GM18873 (cell line): ENCODE data around the gene DHRSX.
"Not testable (repeated sequence)": the region's sequence is repeated elsewhere in the genome, so short reads cannot be mapped to it uniquely, and the experiment has no call there.

Experiments used
- ATAC-seq: cut with Tn5 transposase; IDR thresholded peaks from one replicate; pipeline ENCODE4 v1.9.1; 2021; ENCODE audit warnings: mild to moderate bottlenecking, moderate library complexity, moderate number of reproducible peaks; ENCODE audit not compliant: unreplicated experiment, low FRiP score

The DHRSX gene

GRCh38 chrX:2240761-2241160 lies 260.0 kb downstream of the DHRSX start:
- not testable (repeated sequence) for ATAC-seq

DNA sequence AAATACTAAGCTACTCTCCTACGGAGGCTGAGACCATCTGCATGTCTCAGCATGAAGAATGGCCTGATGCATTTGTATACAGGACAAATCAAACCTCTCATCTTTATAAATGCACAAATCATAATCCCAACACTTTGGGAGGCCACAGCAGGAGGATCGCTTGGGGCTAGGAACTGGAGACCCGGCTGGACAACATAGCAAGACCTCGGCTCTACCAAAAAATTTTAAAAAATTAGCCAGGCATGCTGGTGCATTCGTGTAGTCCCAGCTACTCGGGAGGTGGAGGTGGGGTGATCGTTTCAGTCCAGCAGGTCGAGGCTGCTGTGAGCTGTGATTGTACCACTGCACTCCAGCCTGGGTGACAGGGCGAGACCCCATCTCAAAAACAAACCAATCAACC lies 262.8 kb downstream of the DHRSX start:
- no peak for ATAC-seq

DNA sequence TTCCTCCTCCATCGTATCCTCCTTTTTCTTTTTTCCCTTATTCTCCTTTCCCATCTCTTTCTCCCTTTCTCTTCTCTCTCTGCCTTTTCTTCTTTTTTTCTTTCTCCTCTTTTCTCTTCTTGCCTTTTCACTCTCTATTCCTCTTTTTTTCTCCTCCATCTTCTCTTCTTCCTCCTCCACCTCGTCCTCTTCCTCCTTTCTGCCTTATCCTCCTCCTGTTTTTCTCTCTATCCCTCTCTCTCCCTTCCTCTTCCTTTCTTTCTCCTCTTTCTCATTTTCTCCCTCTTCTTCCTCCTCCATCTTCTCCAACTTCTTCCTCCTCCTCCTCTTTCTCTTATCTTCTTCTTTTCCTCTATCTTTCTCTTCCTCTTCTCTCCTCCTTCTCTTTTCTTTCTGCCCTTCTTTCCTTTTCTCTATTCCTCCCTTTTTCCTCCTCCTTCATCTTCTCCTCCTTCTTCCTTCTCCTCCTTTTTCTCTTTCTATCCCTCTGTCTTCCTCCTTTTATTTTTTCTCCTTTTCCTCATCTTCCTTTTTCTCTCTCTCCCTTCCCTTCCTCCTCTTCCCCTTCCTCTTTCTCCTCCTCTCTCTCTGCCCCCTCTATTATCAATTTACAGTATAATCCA lies 269.1 kb downstream of the DHRSX start:
- no peak for ATAC-seq

DNA sequence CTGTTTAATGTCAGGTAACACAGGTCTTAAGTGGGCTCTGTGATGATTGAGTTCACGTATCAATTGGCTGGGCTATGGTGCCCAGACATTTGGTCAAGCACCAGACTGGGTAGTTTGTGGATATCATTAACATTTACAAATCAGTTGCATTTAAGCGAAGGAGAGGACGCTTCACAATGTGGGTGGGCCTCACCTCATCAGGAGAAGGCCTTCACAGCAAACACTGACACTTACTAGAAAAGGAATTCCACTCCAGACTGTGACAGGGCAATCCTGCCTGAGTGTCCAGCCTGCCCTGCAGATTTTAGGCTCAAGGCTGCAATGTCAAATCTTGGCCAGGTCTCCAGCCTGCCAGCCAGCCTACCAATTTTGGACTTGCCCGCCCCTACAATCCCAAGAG lies 270.3 kb downstream of the DHRSX start:
- no peak for ATAC-seq

- ATAC-seq: no peak
Observed at GRCh38 chrX:2228536-2228935, 272.2 kb downstream of the DHRSX start.

- ATAC-seq: no peak
Observed at GRCh38 chrX:2226906-2227656, 273.7 kb downstream of the DHRSX start.

GRCh38 chrX:2226182-2226581 lies 274.6 kb downstream of the DHRSX start:
- ATAC-seq: no peak

DNA sequence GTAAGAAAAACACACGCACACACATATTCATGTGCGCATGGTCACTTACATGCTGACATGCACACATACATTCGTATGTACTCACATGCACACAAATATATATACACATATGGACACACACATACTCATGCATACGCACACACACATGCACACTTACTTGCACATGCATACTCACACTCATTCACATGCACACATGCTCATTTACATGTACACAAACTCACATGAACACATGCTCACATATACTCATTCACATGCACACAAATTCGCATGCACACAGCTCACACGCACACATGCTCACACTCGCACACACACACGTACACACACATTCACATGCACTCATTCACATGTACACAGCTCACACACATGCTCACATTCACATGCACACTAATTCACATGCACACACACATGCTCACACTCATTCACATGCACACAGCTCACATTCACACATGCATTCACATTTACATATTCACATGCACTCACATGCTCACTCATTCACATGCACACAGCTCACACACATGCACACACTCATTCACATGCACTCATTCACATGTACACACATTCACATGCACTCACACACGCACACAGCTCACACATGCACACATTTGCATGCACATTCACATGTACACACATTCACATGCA lies 276.1 kb downstream of the DHRSX start:
- no peak for ATAC-seq

DNA sequence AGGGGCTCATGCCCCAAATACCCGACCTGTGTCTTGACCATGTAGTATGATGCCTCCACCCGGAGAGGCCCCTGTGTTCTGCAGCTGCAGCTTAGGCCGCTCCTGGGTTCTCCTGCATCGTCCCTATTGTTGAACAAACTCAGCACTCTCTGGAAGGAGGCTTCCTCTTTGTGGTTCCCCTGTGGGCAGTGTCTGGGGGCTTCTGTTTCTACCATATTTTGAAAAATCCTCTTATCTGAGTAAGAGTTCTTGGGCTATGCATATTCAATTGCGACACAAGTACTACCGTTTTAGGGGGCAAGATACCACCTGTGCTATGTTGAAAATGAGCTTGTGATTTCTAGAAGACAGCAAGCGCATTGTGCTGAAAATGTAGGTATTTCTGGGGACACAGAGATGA lies 276.6 kb downstream of the DHRSX start:
- no peak for ATAC-seq

DNA sequence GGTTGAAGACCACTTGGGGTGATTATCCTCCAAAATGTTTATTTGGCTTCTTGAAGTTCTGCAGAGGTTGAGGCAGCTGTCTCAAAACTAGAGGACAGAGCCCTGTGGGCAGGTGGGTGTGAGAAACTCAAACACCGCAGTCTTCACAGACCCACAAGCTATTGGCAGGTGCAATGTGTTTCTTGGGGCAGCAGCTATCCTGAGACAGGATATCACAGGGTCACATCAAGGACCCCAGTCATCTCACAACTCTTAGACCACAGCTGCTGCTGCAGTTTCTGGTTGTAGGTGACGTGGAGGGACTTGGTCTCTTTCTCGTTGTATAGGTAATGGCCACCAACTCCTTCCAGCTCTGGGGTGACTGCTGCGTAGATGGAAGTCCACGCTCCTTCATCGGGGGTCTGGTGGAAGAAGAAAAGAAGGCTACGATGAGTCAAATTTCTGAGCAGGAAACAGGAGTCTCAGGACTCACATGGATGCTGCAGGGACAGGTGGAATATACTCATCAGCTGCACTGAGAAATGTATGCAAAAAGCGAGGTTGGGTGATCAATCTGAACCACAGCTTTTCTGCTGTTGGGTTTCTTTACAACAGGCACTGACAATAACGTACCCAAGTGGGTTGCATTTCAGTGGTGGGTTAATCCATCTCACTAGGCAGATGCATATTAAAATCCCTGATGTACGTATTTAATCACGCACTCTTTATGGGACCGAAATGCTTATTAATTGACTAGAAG lies 279.8 kb downstream of the DHRSX start:
- ATAC-seq: no peak

DNA sequence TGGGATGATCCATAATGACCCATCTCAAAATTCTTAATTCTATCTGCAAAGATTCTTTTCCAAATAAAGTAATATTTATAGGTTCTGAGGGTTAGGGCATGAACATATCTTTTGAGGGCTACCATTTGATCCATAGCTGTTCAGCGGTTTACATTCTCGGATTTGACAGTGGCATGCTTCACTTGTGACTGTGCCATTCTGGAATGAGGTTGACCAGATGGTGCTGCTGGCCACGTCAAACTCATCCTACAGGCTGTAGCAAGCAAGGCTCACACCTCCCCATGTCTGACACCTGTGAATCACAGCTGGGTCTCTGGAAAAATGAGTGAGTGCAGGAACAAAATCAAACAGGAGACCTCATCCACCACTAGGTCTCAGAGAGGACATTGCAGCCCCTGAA lies 280.5 kb downstream of the DHRSX start:
- no peak for ATAC-seq

DNA sequence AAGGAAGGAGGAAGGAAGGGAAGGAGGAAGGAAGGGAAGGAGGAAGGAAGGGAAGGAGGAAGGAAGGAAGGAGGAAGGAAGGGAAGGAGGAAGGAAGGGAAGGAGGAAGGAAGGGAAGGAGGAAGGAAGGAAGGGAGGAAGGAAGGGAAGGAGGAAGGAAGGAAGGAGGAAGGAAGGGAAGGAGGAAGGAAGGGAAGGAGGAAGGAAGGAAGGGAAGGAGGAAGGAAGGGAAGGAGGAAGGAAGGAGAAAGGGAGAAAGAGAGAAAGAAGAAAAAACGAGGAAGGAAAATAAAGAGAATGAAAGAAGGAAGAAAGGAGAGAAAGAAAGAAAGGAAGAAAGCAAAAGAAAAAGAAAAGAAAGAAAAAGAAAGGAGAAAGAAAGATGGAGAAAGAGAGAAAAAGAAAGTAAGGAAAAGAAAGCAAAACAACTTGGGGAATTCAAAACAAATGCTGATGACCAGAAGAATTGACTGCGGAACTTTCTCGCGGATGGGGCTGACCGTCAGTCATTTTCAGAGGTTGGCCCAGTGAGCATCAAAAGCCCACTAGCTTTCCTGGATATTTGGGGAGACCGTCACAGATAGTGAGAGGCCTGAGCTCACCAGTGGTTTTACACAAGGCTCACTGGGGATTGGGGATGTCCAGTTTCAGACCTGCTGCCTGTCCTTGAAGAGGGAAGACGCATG lies 286.5 kb downstream of the DHRSX start:
- not testable (repeated sequence) for ATAC-seq

DNA sequence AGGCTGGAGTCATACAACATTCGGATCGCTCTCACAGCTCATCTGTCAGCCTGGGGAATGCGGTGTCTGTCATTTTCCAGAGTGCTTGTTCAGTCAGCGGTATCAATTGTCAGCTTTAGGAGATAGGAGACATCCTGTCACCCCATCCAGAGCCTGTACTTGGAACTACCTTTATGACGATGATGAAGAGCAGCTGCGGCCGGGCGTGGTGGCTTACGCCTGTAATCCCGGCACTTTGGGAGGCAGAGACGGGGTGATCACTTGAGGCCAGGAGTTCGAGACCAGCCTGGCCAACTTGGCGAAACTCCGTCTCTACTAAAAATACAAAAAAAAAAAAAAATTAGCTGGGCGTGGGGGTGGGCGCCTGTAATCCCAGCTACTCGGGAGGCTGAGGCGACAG lies 289.1 kb downstream of the DHRSX start:
- not testable (repeated sequence) for ATAC-seq

DNA sequence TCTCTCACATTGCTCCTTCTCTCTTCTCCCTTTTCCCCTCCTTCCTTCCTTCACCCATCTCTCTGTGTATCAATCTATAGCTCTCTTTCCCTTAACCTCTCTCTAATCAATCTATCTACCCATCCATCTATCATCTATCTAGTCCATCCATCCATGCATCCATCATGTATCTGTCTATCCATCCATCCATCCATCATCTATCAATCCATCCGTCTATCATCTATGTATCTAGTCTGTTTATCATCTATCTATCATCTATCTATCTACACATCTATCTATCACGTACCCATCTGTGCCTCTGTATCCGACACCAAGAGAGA lies 307.5 kb downstream of the DHRSX start:
- ATAC-seq: no peak

GRCh38 chrX:2192584-2193272 lies 308.0 kb downstream of the DHRSX start:
- ATAC-seq: no peak

DNA sequence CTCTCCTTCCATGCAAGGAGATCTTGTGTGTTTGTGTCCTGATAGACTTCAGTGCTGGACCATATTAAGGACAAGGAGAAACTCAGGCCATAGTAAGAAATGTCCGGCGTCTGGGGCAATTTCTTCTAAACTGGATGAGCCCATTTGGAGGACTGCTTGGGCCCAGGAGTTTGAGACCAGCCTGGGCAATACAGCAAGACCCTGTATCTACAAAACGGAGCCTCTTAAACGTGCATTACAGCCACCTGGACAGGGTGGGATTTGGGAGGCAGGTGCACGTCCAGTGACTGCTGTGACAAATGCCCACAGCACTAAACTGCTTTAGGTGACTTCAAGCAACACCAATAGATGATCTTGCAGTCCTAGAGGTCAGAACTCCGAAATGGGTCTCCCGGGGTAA lies 311.9 kb downstream of the DHRSX start:
- no peak for ATAC-seq

GRCh38 chrX:2188330-2188792 lies 312.4 kb downstream of the DHRSX start:
- no peak for ATAC-seq

DNA sequence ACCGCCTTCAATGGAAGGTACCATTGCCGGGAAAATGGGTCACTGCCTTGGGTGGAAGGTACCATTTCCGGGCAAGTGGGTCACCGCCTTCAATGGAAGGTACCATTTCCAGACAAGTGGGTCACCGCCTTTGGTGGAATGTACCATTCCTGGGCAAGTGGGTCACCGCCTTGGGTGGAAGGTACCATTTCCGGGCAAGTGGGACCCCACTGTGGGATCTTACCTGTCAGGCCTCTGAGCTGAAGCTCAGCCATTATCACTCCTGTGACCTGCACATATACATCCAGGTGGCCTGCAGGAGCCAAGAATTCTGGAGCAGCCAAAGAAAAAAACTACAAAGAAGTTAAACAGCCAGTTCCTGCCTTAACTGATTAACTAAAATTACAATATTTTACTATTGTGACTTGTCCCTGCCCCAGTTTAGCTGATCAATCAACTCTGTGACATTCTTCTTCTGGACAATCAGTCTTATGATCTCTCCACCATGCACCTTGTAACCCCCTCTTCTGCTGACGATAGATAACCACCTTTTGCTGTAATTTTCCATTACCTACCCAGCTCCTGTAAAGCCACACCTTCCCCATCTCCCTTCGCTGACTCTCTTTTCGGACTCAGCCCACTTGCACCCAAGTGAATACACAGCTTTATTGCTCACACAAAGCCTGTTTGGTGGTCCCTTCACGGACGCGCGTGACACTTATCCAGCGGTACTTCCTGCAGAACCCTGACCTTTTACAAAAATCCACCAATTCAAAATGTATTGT lies 313.2 kb downstream of the DHRSX start:
- ATAC-seq: no peak

- ATAC-seq: no peak
Observed at GRCh38 chrX:2185341-2186082, 315.3 kb downstream of the DHRSX start.
